ENCODE measurements around the gene METTL26.
"Not testable (repeated sequence)": the region's sequence is repeated elsewhere in the genome, so short reads cannot be mapped to it uniquely, and the experiment has no call there.

Gene METTL26

DNA sequence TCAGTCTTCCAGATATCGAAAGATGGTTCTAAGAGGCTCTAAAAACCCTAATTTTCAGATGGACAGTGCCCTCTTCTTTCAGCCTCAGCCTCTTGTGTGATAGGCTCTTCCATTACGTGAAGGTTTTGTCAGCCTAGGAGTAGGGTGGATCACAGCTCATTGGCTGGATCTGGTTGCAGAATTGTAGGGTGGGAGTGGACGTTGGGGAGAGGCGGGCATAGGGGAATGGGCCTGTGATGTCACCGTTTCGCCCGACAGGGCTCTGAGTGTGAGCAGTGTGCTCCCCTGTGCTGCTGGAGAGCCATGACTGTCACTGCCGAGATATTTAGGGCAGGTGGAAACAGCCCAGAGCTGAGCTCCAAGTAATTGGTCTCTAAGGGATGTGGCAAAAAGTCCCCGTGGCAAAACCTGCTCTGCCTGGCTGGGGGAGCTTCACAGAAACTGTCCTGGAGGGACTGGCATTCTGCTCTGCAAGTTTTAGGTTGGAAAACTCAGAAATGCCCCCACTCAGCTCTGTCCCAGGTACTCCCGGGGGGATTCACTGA is 11.5 kb downstream of the METTL26 start:
- no peak for DNase-seq (ENCODE audit: low spot score)

DNA sequence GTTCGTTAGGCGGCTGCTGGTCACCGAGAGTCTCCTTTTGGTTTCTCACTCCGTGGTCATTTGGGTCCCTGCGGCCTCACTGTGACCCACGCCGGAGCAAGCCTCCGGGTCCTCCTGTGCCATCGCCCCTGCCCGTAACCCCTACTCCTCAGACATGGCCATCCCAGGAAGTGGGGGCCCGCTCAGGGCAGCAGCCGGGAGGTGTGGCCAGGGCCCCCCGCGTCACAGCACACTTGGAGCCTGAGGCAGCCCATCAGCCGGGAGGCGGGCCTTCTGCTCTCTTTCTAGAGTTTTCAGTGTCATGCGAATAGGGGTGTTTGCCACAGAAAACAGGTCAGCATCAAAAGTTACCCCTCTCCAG is 13.2 kb downstream of the METTL26 start:
- DNase-seq (ENCODE audit: low spot score), result no peak

DNA sequence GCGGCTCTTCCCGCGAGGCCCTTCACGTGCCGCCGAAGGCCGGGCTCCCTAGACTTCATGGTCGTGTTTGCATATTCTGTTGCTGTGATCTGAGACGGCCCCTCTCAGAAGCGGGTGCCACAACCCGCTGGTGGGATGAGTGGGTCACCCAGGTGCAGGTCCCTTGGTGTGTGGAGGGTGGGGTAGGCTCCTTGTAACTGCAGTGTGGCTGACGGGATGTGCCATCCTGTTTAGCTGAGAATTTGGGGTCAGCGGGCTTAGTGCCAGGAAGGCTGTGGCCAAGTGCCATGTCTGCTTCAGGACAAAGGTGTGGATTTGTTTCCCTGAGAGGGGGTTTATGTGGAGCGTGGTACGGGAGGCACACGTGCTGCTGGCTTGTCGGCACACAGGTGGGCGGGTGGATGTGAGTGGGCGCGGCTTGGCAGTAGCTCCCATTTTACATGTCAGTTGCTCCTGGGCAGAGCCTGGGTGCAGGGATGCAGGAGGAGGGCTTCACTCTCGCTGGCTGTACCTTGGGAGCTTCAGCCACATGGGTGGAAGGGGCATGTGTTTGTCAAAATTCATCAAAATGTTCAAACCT is 14.5 kb downstream of the METTL26 start:
- DNase-seq (ENCODE audit: low spot score), result no peak

- no peak for DNase-seq (ENCODE audit: low spot score)
Observed at GRCh38 chr16:620700-621525, 15.2 kb downstream of the METTL26 start.

GRCh38 chr16:619476-620100 is 16.5 kb downstream of the METTL26 start:
- no peak for DNase-seq (ENCODE audit: low spot score)

- DNase-seq (ENCODE audit: low spot score), result no peak
Observed at GRCh38 chr16:617855-618254, 18.2 kb downstream of the METTL26 start.

- DNase-seq (ENCODE audit: low spot score), result no peak
Observed at GRCh38 chr16:616733-617586, 19.1 kb downstream of the METTL26 start.

- no peak for DNase-seq (ENCODE audit: low spot score)
Observed at GRCh38 chr16:615122-615521, 21.0 kb downstream of the METTL26 start.

GRCh38 chr16:610513-611381 is 25.4 kb downstream of the METTL26 start:
- peak; percentile 60 for DNase-seq (ENCODE audit: low spot score)

GRCh38 chr16:609984-610383 is 26.1 kb downstream of the METTL26 start:
- no peak for DNase-seq (ENCODE audit: low spot score)

DNA sequence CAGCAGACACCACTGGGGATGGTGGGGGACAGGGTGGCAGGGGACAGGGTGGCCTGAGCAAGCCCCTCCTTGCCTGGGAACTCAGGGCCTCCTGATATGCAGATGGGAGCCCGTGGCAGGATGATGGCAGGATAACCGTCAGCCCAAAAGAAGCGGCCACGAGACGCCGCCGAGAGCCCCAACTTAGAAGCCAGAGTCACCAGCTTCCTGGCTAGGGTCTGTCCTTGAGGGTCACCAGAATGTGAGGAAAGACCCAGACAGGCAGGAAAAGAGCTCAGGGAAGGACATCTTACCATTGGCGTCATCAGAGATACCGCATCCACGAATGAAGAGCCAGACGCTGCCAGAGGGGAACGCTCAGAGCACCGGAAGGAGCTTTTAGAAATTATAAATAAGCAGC is 26.8 kb downstream of the METTL26 start:
- DNase-seq (ENCODE audit: low spot score), result no peak

DNA sequence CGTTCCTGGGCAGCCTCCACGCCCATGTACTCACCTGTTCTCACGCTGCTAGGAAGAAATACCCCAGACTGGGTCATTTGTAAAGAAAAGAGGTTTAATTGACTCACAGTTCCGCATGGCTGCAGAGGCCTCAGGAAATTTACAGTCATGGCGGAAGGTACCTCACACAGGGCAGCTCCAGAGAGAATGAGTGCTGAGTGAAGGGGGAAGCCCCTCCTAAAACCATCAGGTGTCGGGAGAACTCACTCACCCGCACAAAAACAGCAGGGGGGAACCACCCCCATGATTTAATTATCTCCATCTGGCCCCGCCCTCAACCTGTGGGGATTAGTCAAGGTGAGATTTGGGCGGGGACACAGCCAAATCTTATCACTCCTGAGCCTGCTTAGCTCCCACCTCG is 28.1 kb downstream of the METTL26 start:
- no peak for DNase-seq (ENCODE audit: low spot score)

- DNase-seq (ENCODE audit: low spot score), result no peak
Observed at GRCh38 chr16:606656-607307, 29.3 kb downstream of the METTL26 start.

GRCh38 chr16:603933-604332 is 32.2 kb downstream of the METTL26 start:
- DNase-seq (ENCODE audit: low spot score), result no peak

GRCh38 chr16:600781-601180 is 35.3 kb downstream of the METTL26 start:
- no peak for DNase-seq (ENCODE audit: low spot score)

GRCh38 chr16:598823-599739 is 37.0 kb downstream of the METTL26 start:
- DNase-seq (ENCODE audit: low spot score), result no peak

GRCh38 chr16:597655-598054 is 38.5 kb downstream of the METTL26 start:
- DNase-seq (ENCODE audit: low spot score), result not testable (repeated sequence)

DNA sequence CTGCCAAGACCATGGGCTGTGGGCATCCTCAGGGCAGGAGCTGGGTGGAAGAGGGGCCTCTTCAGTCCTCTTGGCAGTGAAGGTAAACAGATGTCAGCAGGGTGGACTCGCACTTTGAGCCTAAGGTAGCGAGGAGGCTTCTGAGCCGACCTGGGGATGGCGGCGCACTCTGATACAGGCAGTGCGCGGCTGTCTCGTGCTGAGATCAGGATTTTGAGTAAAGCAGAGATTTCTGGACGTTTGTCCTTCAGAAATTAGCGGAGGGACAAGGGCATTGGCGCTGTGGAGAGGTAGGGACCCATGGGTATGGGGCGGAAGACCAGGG is 39.4 kb downstream of the METTL26 start:
- no peak for DNase-seq (ENCODE audit: low spot score)

GRCh38 chr16:595942-596735 is 40.0 kb downstream of the METTL26 start:
- no peak for DNase-seq (ENCODE audit: low spot score)

Data from GM03348 (cell line).